ENCODE data around the gene RAVER1. TPM values are rescaled to one million over a fixed set of nuclear protein-coding genes. Genes with fewer than 3 reads are reported as not detected.

RAVER1 gene
- total and polyA plus RNA-seq, 2 of the 13 experiments (the other 11 are each of a cell fraction or from before 2014, with no cell fraction given): 3.6 to 7.9 TPM

GRCh38 chr19:10332965-10333757 is at the start of gene RAVER1 (continued):
- TF ChIP-seq, protein P1, sequence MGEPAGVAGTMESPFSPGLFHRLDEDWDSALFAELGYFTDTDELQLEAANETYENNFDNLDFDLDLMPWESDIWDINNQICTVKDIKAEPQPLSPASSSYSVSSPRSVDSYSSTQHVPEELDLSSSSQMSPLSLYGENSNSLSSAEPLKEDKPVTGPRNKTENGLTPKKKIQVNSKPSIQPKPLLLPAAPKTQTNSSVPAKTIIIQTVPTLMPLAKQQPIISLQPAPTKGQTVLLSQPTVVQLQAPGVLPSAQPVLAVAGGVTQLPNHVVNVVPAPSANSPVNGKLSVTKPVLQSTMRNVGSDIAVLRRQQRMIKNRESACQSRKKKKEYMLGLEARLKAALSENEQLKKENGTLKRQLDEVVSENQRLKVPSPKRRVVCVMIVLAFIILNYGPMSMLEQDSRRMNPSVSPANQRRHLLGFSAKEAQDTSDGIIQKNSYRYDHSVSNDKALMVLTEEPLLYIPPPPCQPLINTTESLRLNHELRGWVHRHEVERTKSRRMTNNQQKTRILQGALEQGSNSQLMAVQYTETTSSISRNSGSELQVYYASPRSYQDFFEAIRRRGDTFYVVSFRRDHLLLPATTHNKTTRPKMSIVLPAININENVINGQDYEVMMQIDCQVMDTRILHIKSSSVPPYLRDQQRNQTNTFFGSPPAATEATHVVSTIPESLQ (CRISPR knock-in tag; conservative IDR thresholded peaks at IDR 0.05): no peak
- TF ChIP-seq, protein P2, sequence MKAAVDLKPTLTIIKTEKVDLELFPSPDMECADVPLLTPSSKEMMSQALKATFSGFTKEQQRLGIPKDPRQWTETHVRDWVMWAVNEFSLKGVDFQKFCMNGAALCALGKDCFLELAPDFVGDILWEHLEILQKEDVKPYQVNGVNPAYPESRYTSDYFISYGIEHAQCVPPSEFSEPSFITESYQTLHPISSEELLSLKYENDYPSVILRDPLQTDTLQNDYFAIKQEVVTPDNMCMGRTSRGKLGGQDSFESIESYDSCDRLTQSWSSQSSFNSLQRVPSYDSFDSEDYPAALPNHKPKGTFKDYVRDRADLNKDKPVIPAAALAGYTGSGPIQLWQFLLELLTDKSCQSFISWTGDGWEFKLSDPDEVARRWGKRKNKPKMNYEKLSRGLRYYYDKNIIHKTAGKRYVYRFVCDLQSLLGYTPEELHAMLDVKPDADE (CRISPR knock-in tag; IDR thresholded peaks at IDR 0.05): no peak
- TF ChIP-seq JARID2 (CRISPR knock-in tag; IDR thresholded peaks at IDR 0.05; ENCODE audit: insufficient replicate concordance): no peak
- peak; percentile 92 for TF ChIP-seq GATAD1 (CRISPR knock-in tag; IDR thresholded peaks at IDR 0.05)
- TF ChIP-seq, protein P3, sequence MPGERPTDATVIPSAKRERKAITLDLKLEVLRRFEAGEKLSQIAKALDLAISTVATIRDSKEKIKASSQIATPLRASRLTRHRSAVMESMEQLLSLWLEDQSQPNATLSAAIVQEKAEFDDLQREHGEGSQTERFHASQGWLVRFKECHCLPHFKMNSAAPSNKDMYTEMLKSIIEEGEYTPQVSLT (CRISPR knock-in tag; IDR thresholded peaks at IDR 0.05; ENCODE audit: borderline replicate concordance, low read depth): no peak
- no peak for TF ChIP-seq IKZF4 (CRISPR knock-in tag; IDR thresholded peaks at IDR 0.05; ENCODE audit: borderline replicate concordance, low read depth, not compliant biosample characterization)
- TF ChIP-seq CEBPB (IDR thresholded peaks at IDR 0.05; ENCODE audit: borderline replicate concordance, low read depth, low read length): no peak
- TF ChIP-seq CCAR2 (optimal IDR thresholded peaks at IDR 0.05; ENCODE audit: low read depth, low read length): no peak
- no peak for TF ChIP-seq KLF9 (CRISPR knock-in tag; IDR thresholded peaks at IDR 0.05; ENCODE audit: low read depth)
- TF ChIP-seq KLF6 (CRISPR knock-in tag; IDR thresholded peaks at IDR 0.05): no peak; the same call in 1 of the 2 replicates
- TF ChIP-seq ZNF780A (CRISPR knock-in tag; IDR thresholded peaks at IDR 0.05): no peak
- TF ChIP-seq ZNF431 (CRISPR knock-in tag; IDR thresholded peaks at IDR 0.05; ENCODE audit: borderline replicate concordance, low read depth): peak; percentile 66; the same call in 1 of the 2 replicates
- peak; percentile 86 for TF ChIP-seq ZNF781 (CRISPR knock-in tag; IDR thresholded peaks at IDR 0.05; ENCODE audit: borderline replicate concordance, not compliant biosample characterization)
- TF ChIP-seq PHB2 (IDR thresholded peaks at IDR 0.05; ENCODE audit: partially characterized antibody): no peak
- TF ChIP-seq YY1 (IDR thresholded peaks at IDR 0.05; ENCODE audit: insufficient read depth, insufficient replicate concordance, low read depth, low read length): peak; percentile 97
- TF ChIP-seq RCOR2 (CRISPR knock-in tag; IDR thresholded peaks at IDR 0.05): no peak
- TF ChIP-seq NR2F6 (IDR thresholded peaks at IDR 0.05): no peak
- peak; percentile 17 for TF ChIP-seq NR2F6 (CRISPR knock-in tag; IDR thresholded peaks at IDR 0.05)
- TF ChIP-seq NAIF1 (CRISPR knock-in tag; IDR thresholded peaks at IDR 0.05; ENCODE audit: borderline replicate concordance): peak; percentile 79; the same call in 1 of the 2 replicates
- TF ChIP-seq PTBP1 (IDR thresholded peaks at IDR 0.05; ENCODE audit: low read depth, low read length, poor library complexity, severe bottlenecking): no peak
- TF ChIP-seq ZNF275 (CRISPR knock-in tag; IDR thresholded peaks at IDR 0.05; ENCODE audit: borderline replicate concordance): peak; percentile 54; the same call in 1 of the 2 replicates
- peak; percentile 41; the same call in 1 of the 2 replicates for TF ChIP-seq DZIP1 (CRISPR knock-in tag; IDR thresholded peaks at IDR 0.05)

Measured in HepG2 (cell line).